Endothelial cell of umbilical vein (primary cell): ENCODE data around the gene COL6A2. TPM values are rescaled to one million over a fixed set of nuclear protein-coding genes. Genes with fewer than 3 reads are reported as not detected.

Experiments
- BruUV-seq: library from RNA; stranded (reverse); fragments of 400-500 nt; replicated peaks from 2 replicates; lab custom pipeline; 2021; lab: Mats Ljungman, UMichigan
- CTCF ChIA-PET: fragments of 300-600, 350-600 bp; sonication (Branson Sonifier 250); formaldehyde crosslinking; loops from one replicate; lab custom pipeline; 2021; ENCODE audit warnings: antibody characterized with exemption, inconsistent platforms; lab: Charles Lee
- POLR2A ChIA-PET: fragments of 300-600, 350-600 bp; sonication (Branson Sonifier 250); formaldehyde crosslinking; loops from one replicate; lab custom pipeline; 2021; ENCODE audit warnings: antibody characterized with exemption, inconsistent platforms; lab: Charles Lee
- DNase-seq: peaks from one replicate; pipeline ENCODE4 v3.0.0-alpha.2; 2011; ENCODE audit warnings: low read depth, low spot score
- FAIRE-seq: peaks from 2 replicates; lab custom pipeline; 2011; peaks lifted over from hg19 to GRCh38; lab: Jason Lieb, UNC
- H2AFZ ChIP-seq: 2 replicates; pipeline ENCODE4 v1.6.0; 2012; ENCODE audit warnings: low read depth, low read length, control low read depth, inconsistent platforms
- H3K27ac ChIP-seq: 2 replicates; pipeline ENCODE4 v1.5.1; 2011; ENCODE audit warnings: low read depth, mild to moderate bottlenecking, control low read depth, low read length, moderate library complexity; ENCODE audit not compliant: insufficient read depth
- H3K27me3 ChIP-seq, 2 experiments: 2 replicates each; pipeline versions ENCODE4 v1.6.0 to v1.6.1; 2011; ENCODE audit warnings: low read length in 2 of 2, mixed read lengths in 1 of 2; ENCODE audit not compliant: control insufficient read depth in 2 of 2, insufficient read depth in 2 of 2
- H3K36me3 ChIP-seq, 2 experiments: 2 replicates in 1 of 2; 3 replicates in 1 of 2; pipeline ENCODE4 v1.5.1; 2011; ENCODE audit warnings: low read length in 2 of 2, mild to moderate bottlenecking in 1 of 2, moderate library complexity in 1 of 2; ENCODE audit not compliant: control insufficient read depth in 2 of 2, insufficient read depth in 2 of 2; ENCODE audit errors: extremely low read depth in 1 of 2
- H3K4me1 ChIP-seq: 3 replicates; pipeline ENCODE4 v1.5.1; 2011; ENCODE audit warnings: mild to moderate bottlenecking, low read length; ENCODE audit not compliant: control insufficient read depth, insufficient read depth; ENCODE audit errors: extremely low read depth
- H3K4me2 ChIP-seq: 2 replicates; pipeline ENCODE4 v1.6.1; 2011; ENCODE audit warnings: low read length, control low read depth, mixed read lengths; ENCODE audit not compliant: insufficient read depth
- H3K4me3 ChIP-seq, 3 experiments: fragments of 200-600 bp in 1 of 3; sonication (generic), shearing (Covaris generic) in 1 of 3; replicated peaks in 1 of 3; 2 replicates each; pipeline ENCODE4 v1.5.1; 2011 to 2016; ENCODE audit warnings: control low read depth in 3 of 3, low read length in 3 of 3, mild to moderate bottlenecking in 2 of 3, inconsistent platforms in 1 of 3, low read depth in 1 of 3, moderate library complexity in 1 of 3; ENCODE audit not compliant: insufficient read depth in 1 of 3
- H3K79me2 ChIP-seq: 2 replicates; pipeline ENCODE4 v1.6.0; 2012; ENCODE audit warnings: low read length, inconsistent platforms; ENCODE audit not compliant: control insufficient read depth, insufficient read depth
- H3K9ac ChIP-seq: replicated peaks from 2 replicates; pipeline ENCODE3; 2011; ENCODE audit warnings: low read length, control low read depth; ENCODE audit not compliant: insufficient read depth; ENCODE audit errors: extremely low read depth
- H3K9me1 ChIP-seq: replicated peaks from 3 replicates; pipeline ENCODE4 v1.6.0; 2011; ENCODE audit warnings: mild to moderate bottlenecking, low read length; ENCODE audit not compliant: control insufficient read depth, insufficient read depth; ENCODE audit errors: extremely low read depth
- H3K9me3 ChIP-seq: replicated peaks from 2 replicates; pipeline ENCODE4 v1.5.1; 2012; ENCODE audit warnings: low read length, inconsistent platforms; ENCODE audit not compliant: control insufficient read depth, insufficient read depth
- H4K20me1 ChIP-seq: replicated peaks from 2 replicates; pipeline ENCODE3; 2011; ENCODE audit warnings: mild to moderate bottlenecking, low read length; ENCODE audit not compliant: control insufficient read depth, insufficient read depth; ENCODE audit errors: extremely low read depth
- GATA2 ChIP-seq: IDR thresholded peaks from 2 replicates; pipeline ENCODE4 v1.7.0; 2011; ENCODE audit warnings: low read depth, mild to moderate bottlenecking, moderate library complexity, mixed read lengths, low read length; ENCODE audit not compliant: insufficient read length, insufficient read depth
- JUN ChIP-seq: IDR thresholded peaks from 2 replicates; pipeline ENCODE4 v1.6.1; 2011; ENCODE audit warnings: borderline replicate concordance, low read depth; ENCODE audit not compliant: insufficient read length, insufficient read depth
- POLR2A ChIP-seq: IDR thresholded peaks from 2 replicates; pipeline ENCODE4 v1.6.1; 2012; ENCODE audit warnings: low read depth, mild to moderate bottlenecking, control low read depth, low read length
- dilution Hi-C: fragments of 300-500 bp; cut with MboI; formaldehyde crosslinking; loops from one replicate; pipeline ENCODE4 v1.15.0; 2019; ENCODE audit warnings: low sequenced_read_pairs; ENCODE audit not compliant: extremely low pct_ligation_motif_present
- intact Hi-C: fragments of 100-400 bp; cut with micrococcal nuclease; formaldehyde crosslinking; loops from one replicate; pipeline ENCODE4 v1.10.0; 2022
- polyA plus RNA-seq, 4 experiments: library from polyadenylated mRNA; depleted of rRNA in 3 of 4; stranded (reverse) in 3 of 4; unstranded in 1 of 4; fragments of >200 nt; gene quantifications; 2 replicates each; pipeline versions ENCODE4 v1.2.1 to v1.2.3, GENCODE V29; 2011 to 2012; ENCODE audit warnings: missing spikeins in 1 of 4
- total RNA-seq: library from RNA; stranded (reverse); gene quantifications from 2 replicates; pipeline ENCODE4 v1.2.3, GENCODE V29; 2021
- TF ChIP-seq, protein P1 (sequence below), 2 donors: IDR thresholded peaks; 1 replicate in 1 of 2; 2 replicates in 1 of 2; pipeline ENCODE4 v1.5.1; 2011; ENCODE audit warnings: low read length in 2 of 2, mild to moderate bottlenecking in 2 of 2, moderate library complexity in 2 of 2, control low read depth in 1 of 2, inconsistent platforms in 1 of 2, low read depth in 1 of 2; ENCODE audit not compliant: insufficient read depth in 1 of 2; ENCODE audit errors: extremely low read depth in 1 of 2

COL6A2 gene
- total and polyA plus RNA-seq, 2 donors (not counting 3 experiments of a cell fraction or from before 2014, with no cell fraction given), result 3.4 to 6.1 TPM

DNA sequence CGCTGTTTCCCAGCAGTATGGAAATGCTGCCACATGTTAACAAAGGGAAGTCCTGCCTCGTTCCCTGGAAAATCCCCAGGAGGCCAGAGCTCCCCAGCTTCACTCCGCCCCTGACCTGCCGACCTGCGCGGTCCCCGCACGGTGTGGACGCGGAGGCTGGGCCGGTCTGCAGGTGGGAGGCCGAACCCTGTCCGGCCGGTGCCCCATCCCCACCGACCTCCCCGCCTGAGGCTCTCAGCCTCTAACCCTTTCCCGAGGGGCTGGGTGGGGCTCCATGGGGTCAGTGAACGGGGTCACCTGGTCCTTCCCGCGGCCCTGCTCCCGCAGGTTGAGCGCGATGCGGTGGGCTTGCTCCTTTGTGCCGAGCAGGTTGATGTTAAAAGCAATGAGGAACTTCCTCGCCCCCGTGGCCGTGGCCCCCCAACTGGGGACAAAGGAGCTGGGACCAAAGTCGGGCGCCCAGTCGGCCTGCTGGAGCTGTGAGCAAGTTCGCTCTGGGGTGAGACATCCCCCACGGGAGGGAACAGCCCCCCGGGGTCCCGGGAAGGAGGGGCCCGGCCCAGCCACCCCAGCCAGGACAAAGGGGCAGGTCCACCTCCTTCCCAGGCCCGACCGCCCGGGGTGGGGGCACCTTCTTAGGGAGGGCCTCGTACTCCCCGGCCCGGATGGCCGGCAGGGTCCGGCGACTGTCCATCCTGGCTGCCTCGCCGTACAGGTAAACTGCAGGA lies 53.5 kb downstream of the COL6A2 start:
- Histone ChIP-seq H3K79me2 (no peaks in the 10 kb centered on the region), H2AFZ (no peak overlapping the region), H3K4me2 (no peak overlapping the region), H3K27me3 (no peaks in the 10 kb centered on the region), H3K9ac (no peak overlapping the region), H3K36me3 (no peaks in the 10 kb centered on the region), H3K4me3 (no peak overlapping the region), H3K27ac (no peak overlapping the region), H3K4me1 (no peaks in the 10 kb centered on the region), H3K9me3 (no peaks in the 10 kb centered on the region), H3K9me1 (no peaks in the 10 kb centered on the region), H4K20me1 (no peaks in the 10 kb centered on the region)
- ChIA-PET POLR2A (no interaction called here), CTCF (interaction anchor here (0.5 to 4.0 kb wide), 2 partner anchors 8 to 10 kb away, joined by 3 to 39 read pairs; no protein-coding TSS in a partner anchor)
- intact Hi-C loops (loop anchor here (5.0 kb wide), 1 partner anchor 36 kb away; no protein-coding TSS in a partner anchor), dilution Hi-C loops (no loop called here)
- TF ChIP-seq POLR2A (no peak), GATA2 (no peak), JUN (no peak)
- TF ChIP-seq, protein P1, sequence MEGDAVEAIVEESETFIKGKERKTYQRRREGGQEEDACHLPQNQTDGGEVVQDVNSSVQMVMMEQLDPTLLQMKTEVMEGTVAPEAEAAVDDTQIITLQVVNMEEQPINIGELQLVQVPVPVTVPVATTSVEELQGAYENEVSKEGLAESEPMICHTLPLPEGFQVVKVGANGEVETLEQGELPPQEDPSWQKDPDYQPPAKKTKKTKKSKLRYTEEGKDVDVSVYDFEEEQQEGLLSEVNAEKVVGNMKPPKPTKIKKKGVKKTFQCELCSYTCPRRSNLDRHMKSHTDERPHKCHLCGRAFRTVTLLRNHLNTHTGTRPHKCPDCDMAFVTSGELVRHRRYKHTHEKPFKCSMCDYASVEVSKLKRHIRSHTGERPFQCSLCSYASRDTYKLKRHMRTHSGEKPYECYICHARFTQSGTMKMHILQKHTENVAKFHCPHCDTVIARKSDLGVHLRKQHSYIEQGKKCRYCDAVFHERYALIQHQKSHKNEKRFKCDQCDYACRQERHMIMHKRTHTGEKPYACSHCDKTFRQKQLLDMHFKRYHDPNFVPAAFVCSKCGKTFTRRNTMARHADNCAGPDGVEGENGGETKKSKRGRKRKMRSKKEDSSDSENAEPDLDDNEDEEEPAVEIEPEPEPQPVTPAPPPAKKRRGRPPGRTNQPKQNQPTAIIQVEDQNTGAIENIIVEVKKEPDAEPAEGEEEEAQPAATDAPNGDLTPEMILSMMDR (IDR thresholded peaks at IDR 0.05; ENCODE audit: extremely low read depth in 1 of 2, insufficient read depth in 1 of 2, low read depth in 1 of 2, low read length in 2 of 2), result no peak
- DNase-seq (no peak), FAIRE-seq (no peak)
- no TSS peak for BruUV-seq
